NCI-H446 (cell line): ENCODE measurements around the gene TRIP13.
A peak's percentile ranks its signal among the peaks of the same experiment; 100 is the strongest.

ENCODE experiments used
- DNase-seq, 2 experiments: peaks; one replicate each; lab custom pipeline; 2025; lab: John Stamatoyannopoulos, UW

The TRIP13 gene

GRCh38 chr5:955886-956761, 63.4 kb downstream of the TRIP13 start:
- DNase-seq, result no peak

- DNase-seq, result peak in 1 of 2 experiments; percentile 34
Observed at GRCh38 chr5:956941-957747, 64.5 kb downstream of the TRIP13 start.

GRCh38 chr5:957748-958485, 65.2 kb downstream of the TRIP13 start:
- DNase-seq, result no peak

- no peak for DNase-seq
Observed at GRCh38 chr5:958701-959571, 66.3 kb downstream of the TRIP13 start.

GRCh38 chr5:959581-960531, 67.2 kb downstream of the TRIP13 start:
- no peak for DNase-seq

DNA sequence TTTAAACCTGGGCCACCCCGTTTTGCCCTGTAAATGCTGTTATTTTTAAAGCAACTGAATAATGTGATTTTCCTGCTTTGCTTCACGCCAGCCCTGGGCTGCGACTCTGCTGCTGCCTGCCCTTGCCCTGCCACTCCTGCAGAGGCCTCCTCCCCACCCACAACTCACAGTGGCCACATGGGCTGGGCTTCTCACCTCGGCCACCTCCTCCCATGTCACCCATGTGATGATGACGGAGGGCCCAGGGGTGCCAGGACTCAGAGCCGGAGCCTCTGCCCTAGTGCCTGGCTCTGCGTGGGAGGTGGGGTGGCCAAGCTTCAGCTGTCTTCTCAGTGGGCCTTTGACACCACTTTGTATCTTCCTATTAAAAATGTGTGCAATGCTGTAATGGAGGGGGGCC, 67.9 kb downstream of the TRIP13 start:
- DNase-seq, result no peak

DNA sequence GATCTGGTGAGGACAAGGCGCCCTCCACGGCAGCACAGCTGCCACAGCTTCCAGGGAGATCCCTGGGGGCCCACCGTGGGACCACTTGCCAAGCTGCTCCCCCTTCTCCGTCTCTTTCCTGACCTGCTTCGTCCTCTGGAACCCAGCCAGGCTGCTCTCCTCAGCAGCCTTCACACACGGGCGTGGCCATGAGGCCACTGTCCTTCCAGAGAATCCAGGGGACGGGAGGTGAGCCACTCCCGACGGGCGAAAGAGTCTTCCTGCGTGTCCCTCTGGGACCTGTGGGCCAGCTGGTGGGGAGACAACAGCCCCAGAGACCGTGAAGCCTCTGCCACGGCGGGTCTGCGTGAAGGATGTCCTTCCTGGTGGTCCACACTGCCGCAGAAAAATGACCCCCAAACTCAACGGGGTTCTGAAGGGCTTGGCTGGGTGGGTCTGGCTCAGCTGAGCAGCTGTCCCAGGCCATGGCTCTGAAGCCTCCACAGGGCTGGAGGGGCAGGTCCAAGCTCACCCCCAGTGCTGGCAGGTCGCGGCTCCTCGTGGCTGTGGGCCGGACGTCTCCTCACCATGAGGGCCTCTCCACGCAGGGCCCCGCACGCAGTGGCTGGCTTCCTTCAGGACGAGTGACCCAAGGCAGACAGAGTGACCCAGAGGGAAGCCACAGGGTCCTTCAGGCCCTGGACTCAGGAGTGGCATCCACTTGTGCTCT, 68.5 kb downstream of the TRIP13 start:
- DNase-seq, result no peak

DNA sequence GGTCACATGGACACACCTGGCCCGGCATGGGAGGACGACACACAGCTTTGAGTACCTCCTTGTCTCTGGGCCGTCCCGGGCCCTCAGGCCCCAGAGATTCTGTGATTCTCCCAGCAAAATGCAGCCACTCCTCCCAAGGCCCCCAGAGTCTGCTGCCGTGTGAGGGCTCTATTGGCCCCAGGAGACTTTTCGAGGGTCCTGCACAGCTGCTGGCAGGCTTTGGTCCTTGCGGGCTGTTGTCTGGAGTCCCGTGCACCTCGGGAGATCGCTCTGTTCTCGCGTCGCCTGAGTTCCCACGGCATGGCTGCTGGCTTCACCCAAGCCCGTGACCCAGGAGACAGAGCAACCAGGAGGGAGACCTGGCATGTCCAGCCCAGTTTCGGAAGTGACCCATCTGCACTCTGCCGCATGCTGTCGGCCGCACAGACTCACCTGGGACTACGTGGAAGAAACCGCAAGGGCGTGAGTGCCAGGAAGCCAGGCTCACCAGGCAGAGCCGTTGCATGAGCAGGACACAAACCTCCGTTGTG, 69.1 kb downstream of the TRIP13 start:
- no peak for DNase-seq

GRCh38 chr5:962386-962785, 69.7 kb downstream of the TRIP13 start:
- DNase-seq, result no peak

- DNase-seq, result no peak
Observed at GRCh38 chr5:962801-963200, 70.1 kb downstream of the TRIP13 start.

- no peak for DNase-seq
Observed at GRCh38 chr5:963310-963672, 70.6 kb downstream of the TRIP13 start.

DNA sequence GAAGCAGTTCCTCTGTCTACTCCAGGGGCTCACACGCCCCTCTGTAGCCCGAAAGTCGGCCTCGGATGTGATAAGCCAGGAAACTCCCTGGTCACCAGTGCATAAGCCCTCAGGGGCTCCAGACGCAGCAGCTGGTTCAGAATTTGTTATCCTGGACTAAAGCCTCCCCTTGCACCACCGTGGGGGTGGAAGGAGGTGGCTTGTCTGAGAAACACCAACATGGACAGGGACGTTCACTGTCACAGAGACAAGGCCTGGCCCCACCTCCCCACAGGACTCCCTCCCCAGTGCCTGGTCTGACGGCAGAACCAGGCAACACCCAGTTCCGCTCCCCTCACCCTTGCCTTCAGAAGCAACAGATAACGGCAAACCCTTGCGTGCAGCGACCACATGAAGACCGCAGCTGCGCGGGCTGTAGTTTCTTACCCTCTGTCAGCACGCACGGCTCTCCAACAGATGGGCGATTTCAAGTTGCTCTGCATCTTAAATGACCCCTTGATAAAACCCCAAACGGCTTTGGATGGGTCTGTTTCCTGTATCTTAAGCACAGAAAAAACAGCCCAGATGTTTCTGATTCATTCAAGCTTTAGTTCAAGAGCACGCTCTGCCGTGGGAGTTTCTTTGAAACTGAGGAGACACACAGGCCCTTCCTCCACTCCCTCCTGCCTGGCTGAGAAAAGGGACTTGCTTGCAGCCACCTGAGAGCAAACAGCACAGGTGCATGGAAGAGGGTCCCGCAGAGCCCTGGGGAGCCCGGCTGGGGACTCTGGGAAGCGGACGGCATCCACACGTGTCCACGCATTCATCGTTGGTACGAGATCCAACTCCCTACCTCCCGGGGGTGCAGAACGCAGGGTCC, 71.2 kb downstream of the TRIP13 start:
- no peak for DNase-seq

- DNase-seq, result no peak
Observed at GRCh38 chr5:964821-965220, 72.1 kb downstream of the TRIP13 start.

DNA sequence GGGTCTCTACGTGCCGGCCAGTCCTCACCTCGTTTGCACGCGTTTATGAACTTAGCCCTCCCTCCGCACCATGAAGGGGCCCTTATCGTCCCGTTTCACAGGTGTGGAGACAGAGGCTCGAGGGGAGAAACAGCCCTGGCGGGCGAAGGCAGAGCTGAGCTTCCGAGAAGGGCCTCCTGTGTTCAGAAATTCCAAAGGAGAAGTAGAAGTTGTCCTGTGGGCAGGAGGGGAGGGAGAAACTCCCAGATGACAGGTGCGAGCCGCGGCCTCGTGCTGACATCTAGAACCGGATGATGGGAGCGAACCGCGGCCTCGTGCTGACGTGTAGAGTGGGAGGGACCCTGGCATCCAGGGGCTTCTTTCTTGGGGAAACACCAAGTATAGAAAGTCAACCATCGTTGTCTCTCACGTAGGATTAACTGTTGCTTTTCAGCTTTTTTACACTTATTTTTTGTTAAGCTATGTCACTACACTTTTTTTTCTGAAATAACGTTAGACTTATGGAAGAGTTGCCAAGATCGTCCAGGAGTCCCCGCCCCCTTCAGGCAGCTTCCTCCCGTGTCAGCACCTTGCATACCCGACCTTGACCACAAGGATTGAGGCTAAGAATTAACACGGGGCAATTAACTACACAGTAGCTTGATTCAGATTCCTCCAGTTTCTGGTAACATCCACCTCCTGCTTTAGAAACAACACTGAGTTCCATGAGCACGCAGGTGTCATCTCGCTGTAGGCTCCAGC, 73.1 kb downstream of the TRIP13 start:
- no peak for DNase-seq

DNA sequence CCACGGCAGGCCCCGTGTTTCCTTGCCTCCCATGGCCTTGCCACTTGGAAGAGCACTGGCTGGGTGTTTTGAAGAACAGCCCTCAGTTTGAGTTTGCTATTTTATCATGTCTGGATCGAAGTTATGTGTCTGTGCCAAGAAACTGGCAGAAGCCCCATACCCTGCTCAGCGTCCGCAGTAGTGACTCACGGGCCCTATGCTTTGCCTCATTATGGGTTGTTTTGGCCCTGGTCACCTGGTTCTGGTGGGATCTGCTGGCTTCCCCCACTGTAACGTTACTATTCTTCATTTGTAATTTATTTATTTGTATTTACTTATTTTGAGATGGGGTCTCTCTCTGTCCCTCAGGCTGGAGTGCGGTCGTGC, 73.6 kb downstream of the TRIP13 start:
- no peak for DNase-seq

DNA sequence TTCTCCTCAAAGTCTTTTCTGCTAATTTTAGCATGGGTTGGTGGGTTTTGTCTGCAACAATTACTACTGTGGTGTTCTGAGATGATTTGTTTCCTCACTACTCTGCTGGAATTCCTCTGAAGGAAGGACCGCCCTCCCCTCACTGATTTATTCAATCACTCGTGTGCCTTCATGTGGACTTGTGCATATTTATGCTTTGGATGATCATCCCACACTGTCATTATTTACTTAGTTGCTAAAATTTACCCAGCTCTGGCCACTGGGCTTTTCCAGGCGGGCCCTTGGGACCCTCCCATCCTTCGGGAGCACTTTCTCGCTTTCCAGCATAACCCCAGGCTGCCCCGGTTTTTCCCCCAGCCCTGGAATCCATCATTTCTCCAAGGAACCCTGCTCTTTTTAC, 74.3 kb downstream of the TRIP13 start:
- DNase-seq, result no peak
